ENCODE results near the gene CDH4. TPM values are rescaled to one million over a fixed set of nuclear protein-coding genes. Genes with fewer than 3 reads are reported as not detected.

CDH4 gene
- total and polyA plus RNA-seq, 9 of the 15 experiments (the other 6 are each of a cell fraction or from before 2014, with no cell fraction given) = 0.04 TPM; not detected in 8

DNA sequence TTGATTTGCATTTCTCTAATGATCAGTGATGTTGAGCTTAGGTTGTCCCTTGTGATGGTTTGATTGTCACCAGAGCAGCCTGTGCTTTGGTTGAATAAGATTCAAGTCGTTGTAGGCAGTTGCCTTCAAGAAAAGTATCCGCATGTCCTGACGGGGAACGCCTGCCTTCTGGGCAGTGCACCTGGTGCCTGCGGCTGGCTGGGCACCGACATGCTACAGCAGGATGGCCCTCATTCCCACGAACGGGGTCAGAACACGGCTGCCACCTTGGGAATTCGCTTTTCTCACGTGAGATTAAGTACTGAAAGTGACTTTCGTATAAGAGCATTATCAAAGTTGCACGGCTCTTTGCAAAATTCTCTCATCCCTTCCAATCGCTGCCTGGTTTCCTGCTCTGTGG lies 78.4 kb downstream of the CDH4 start:
- DNase-seq (ENCODE audit: extremely low read depth in 1 of 4, low spot score in 3 of 4) (no peak), ATAC-seq (no peak), FAIRE-seq (no peak)
- in situ Hi-C loops (cut with MboI) = no loop called here
- Histone ChIP-seq H2AFZ (ENCODE audit: low read depth, low read length) (no peak overlapping the region), H3K27ac (ENCODE audit: extremely low read depth, low read depth, low read length) (no peak overlapping the region), H3K9ac (ENCODE audit: insufficient read depth in 1 of 2, low read depth in 2 of 2, low read length in 2 of 2) (no peak overlapping the region), H3K9me3 (replicated peaks; ENCODE audit: control insufficient read depth, insufficient read depth, low read depth, low read length) (no peaks in the 10 kb centered on the region), H3K9me1 (ENCODE audit: control insufficient read depth, insufficient read depth, low read length) (no peaks in the 10 kb centered on the region), H3K79me2 (ENCODE audit: control insufficient read depth, insufficient read depth, low read length) (no peaks in the 10 kb centered on the region), H3K4me1 (replicated peaks in 1 of 2; ENCODE audit: control insufficient read depth in 2 of 2, insufficient read depth in 2 of 2, low read length in 2 of 2) (peaks cover 0 to 4% of the 10 kb centered on the region in 2 experiments; a peak in 2 of 5 replicates), H3K4me3 (no peak overlapping the region), H3K4me2 (ENCODE audit: insufficient read depth, low read length) (no peak overlapping the region), H4K20me1 (replicated peaks; ENCODE audit: control insufficient read depth, insufficient read depth, low read length) (no peaks in the 10 kb centered on the region; the same call in 1 of the 2 replicates), H3K36me3 (ENCODE audit: control insufficient read depth, insufficient read depth, low read length) (no peaks in the 10 kb centered on the region), H3K27me3 (ENCODE audit: control insufficient read depth in 2 of 2, insufficient read depth in 2 of 2, low read length in 2 of 2) (peaks cover 0 to 9% of the 10 kb centered on the region in 2 experiments; a peak in 2 of 5 replicates)
- POLR2A ChIA-PET = no interaction called here
- no TSS peak for BruUV-seq (replicated peaks)
- CTCF ChIA-PET (ENCODE audit: low intra/inter-chr PET ratio) = no interaction called here
- 3% methylated on average over 14 of the region's 14 CpGs for WGBS (ENCODE audit: insufficient coverage, low coverage, missing lambda C conversion rate)
- intact Hi-C loops (cut with micrococcal nuclease) = no loop called here
- TF ChIP-seq ZBTB40 (IDR thresholded peaks at IDR 0.05) = no peak
- no peak for TF ChIP-seq ZBTB40 (CRISPR knock-in tag; IDR thresholded peaks at IDR 0.05)
- TF ChIP-seq TOE1 (IDR thresholded peaks at IDR 0.05; ENCODE audit: borderline replicate concordance) = no peak
- no peak for TF ChIP-seq TOE1 (CRISPR knock-in tag; IDR thresholded peaks at IDR 0.05; ENCODE audit: borderline replicate concordance, low read depth)
- TF ChIP-seq ZNF77 (CRISPR knock-in tag; IDR thresholded peaks at IDR 0.05) = no peak
- no peak for TF ChIP-seq IRF9 (tag; IDR thresholded peaks at IDR 0.05)
- TF ChIP-seq ZNF23 (CRISPR knock-in tag; IDR thresholded peaks at IDR 0.05) = no peak
- TF ChIP-seq, protein P1, sequence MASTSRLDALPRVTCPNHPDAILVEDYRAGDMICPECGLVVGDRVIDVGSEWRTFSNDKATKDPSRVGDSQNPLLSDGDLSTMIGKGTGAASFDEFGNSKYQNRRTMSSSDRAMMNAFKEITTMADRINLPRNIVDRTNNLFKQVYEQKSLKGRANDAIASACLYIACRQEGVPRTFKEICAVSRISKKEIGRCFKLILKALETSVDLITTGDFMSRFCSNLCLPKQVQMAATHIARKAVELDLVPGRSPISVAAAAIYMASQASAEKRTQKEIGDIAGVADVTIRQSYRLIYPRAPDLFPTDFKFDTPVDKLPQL (IDR thresholded peaks at IDR 0.05; ENCODE audit: extremely low read depth, insufficient read length) = no peak
- no peak for TF ChIP-seq TBP (optimal IDR thresholded peaks at IDR 0.05; ENCODE audit: low read depth, low read length)
- no peak for TF ChIP-seq ZNF143 (CRISPR knock-in tag; IDR thresholded peaks at IDR 0.05)
- no peak for TF ChIP-seq FOXA1 (IDR thresholded peaks at IDR 0.05; ENCODE audit: borderline replicate concordance)
- TF ChIP-seq DDX20 (tag; IDR thresholded peaks at IDR 0.05; ENCODE audit: low read depth) = no peak
- TF ChIP-seq NFIX (CRISPR knock-in tag; IDR thresholded peaks at IDR 0.05; ENCODE audit: low read depth) = no peak
- TF ChIP-seq SLC30A9 (CRISPR knock-in tag; IDR thresholded peaks at IDR 0.05) = no peak
